Measurements from ENCODE around the gene MANBA.

The MANBA gene

GRCh38 chr4:102667001-102667400 lies 93.8 kb downstream of the MANBA start:
- TF ChIP-seq SIN3A (IDR thresholded peaks at IDR 0.05; ENCODE audit: borderline replicate concordance, insufficient read depth, low read length) (no peak), POLR2AphosphoS5 (IDR thresholded peaks at IDR 0.05; ENCODE audit: low read depth, low read length) (no peak), TAF1 (IDR thresholded peaks at IDR 0.05; ENCODE audit: borderline replicate concordance, insufficient read depth, low read length) (no peak), REST (IDR thresholded peaks at IDR 0.05; ENCODE audit: insufficient read depth in 1 of 2, low read depth in 2 of 2, low read length in 2 of 2) (no peak), FOXP2 (optimal IDR thresholded peaks at IDR 0.05; ENCODE audit: borderline replicate concordance, extremely low read depth, extremely low read length, insufficient read depth) (no peak)

- TF ChIP-seq POLR2AphosphoS5 (IDR thresholded peaks at IDR 0.05; ENCODE audit: low read depth, low read length) (no peak), REST (IDR thresholded peaks at IDR 0.05; ENCODE audit: insufficient read depth in 1 of 2, low read depth in 2 of 2, low read length in 2 of 2) (no peak), FOXP2 (optimal IDR thresholded peaks at IDR 0.05; ENCODE audit: borderline replicate concordance, extremely low read depth, extremely low read length, insufficient read depth) (no peak), SIN3A (IDR thresholded peaks at IDR 0.05; ENCODE audit: borderline replicate concordance, insufficient read depth, low read length) (no peak), TAF1 (IDR thresholded peaks at IDR 0.05; ENCODE audit: borderline replicate concordance, insufficient read depth, low read length) (no peak)
These were observed 95.2 kb downstream of the MANBA start for GRCh38 chr4:102665527-102665926.

- TF ChIP-seq POLR2AphosphoS5 (IDR thresholded peaks at IDR 0.05; ENCODE audit: low read depth, low read length) (no peak), REST (IDR thresholded peaks at IDR 0.05; ENCODE audit: insufficient read depth in 1 of 2, low read depth in 2 of 2, low read length in 2 of 2) (no peak), SIN3A (IDR thresholded peaks at IDR 0.05; ENCODE audit: borderline replicate concordance, insufficient read depth, low read length) (no peak), FOXP2 (optimal IDR thresholded peaks at IDR 0.05; ENCODE audit: borderline replicate concordance, extremely low read depth, extremely low read length, insufficient read depth) (no peak), TAF1 (IDR thresholded peaks at IDR 0.05; ENCODE audit: borderline replicate concordance, insufficient read depth, low read length) (no peak)
These were observed 97.7 kb downstream of the MANBA start for GRCh38 chr4:102663073-102663472.

- TF ChIP-seq REST (IDR thresholded peaks at IDR 0.05; ENCODE audit: insufficient read depth in 1 of 2, low read depth in 2 of 2, low read length in 2 of 2) (no peak), FOXP2 (optimal IDR thresholded peaks at IDR 0.05; ENCODE audit: borderline replicate concordance, extremely low read depth, extremely low read length, insufficient read depth) (no peak), SIN3A (IDR thresholded peaks at IDR 0.05; ENCODE audit: borderline replicate concordance, insufficient read depth, low read length) (no peak), TAF1 (IDR thresholded peaks at IDR 0.05; ENCODE audit: borderline replicate concordance, insufficient read depth, low read length) (no peak), POLR2AphosphoS5 (IDR thresholded peaks at IDR 0.05; ENCODE audit: low read depth, low read length) (no peak)
These were observed 103.6 kb downstream of the MANBA start for GRCh38 chr4:102657206-102657605.

- TF ChIP-seq FOXP2 (optimal IDR thresholded peaks at IDR 0.05; ENCODE audit: borderline replicate concordance, extremely low read depth, extremely low read length, insufficient read depth) (no peak), REST (IDR thresholded peaks at IDR 0.05; ENCODE audit: insufficient read depth in 1 of 2, low read depth in 2 of 2, low read length in 2 of 2) (no peak)
These were observed 113.7 kb downstream of the MANBA start for GRCh38 chr4:102647117-102647516.

All from PFSK-1 (cell line).